HepG2 (cell line): ENCODE results near the gene FN1. TPM values are rescaled to one million over a fixed set of nuclear protein-coding genes. Genes with fewer than 3 reads are reported as not detected.
"Not testable (repeated sequence)": the region's sequence is repeated elsewhere in the genome, so short reads cannot be mapped to it uniquely, and the experiment has no call there.

Experiments used
- ATAC-seq: fragments of 200-7000 bp; cut with Tn5 transposase; 3 replicates; pipeline ENCODE4 v1.9.1; 2020; ENCODE audit warnings: mild to moderate bottlenecking, moderate library complexity
- BruUV-seq: library from RNA; stranded (reverse); fragments of 400-500 nt; replicated peaks from 2 replicates; lab custom pipeline; 2021; lab: Mats Ljungman, UMichigan
- CTCF ChIA-PET: fragments of 300-600 bp; formaldehyde crosslinking; extraction: SDS; loops from one replicate; lab custom pipeline; 2021; ENCODE audit warnings: low total read pairs, inconsistent platforms, low intra/inter-chr PET ratio; lab: Yijun Ruan, JAX
- POLR2A ChIA-PET: fragments of 350-600 bp; sonication (Branson Sonifier 250); formaldehyde crosslinking; loops from one replicate; lab custom pipeline; 2020; ENCODE audit warnings: antibody characterized with exemption, inconsistent platforms; lab: Yijun Ruan, JAX
- DNase-seq: peaks from one replicate; pipeline ENCODE4 v3.0.0-alpha.2; 2015; ENCODE audit warnings: low spot score
- FAIRE-seq: peaks from 3 replicates; lab custom pipeline; 2011; peaks lifted over from hg19 to GRCh38; lab: Jason Lieb, UNC
- H2AFZ ChIP-seq: one replicate; pipeline ENCODE4 v1.6.1; 2011; ENCODE audit warnings: low read length, inconsistent platforms
- H3K27ac ChIP-seq: fragments of 300-600 bp; 3 replicates; pipeline ENCODE4 v1.8.0; 2011; ENCODE audit warnings: mixed run types, mild to moderate bottlenecking, mixed read lengths, low read length, inconsistent platforms; ENCODE audit not compliant: insufficient read depth; ENCODE audit errors: extremely low read length
- H3K27me3 ChIP-seq, 2 experiments: fragments of 200-600 bp in 1 of 2; 2 replicates in 1 of 2; 3 replicates in 1 of 2; pipeline versions ENCODE4 v1.6.0 to v1.8.0; 2011; ENCODE audit warnings: low read length in 2 of 2, mild to moderate bottlenecking in 2 of 2, moderate library complexity in 2 of 2, inconsistent platforms in 1 of 2; ENCODE audit not compliant: insufficient read depth in 2 of 2, control insufficient read depth in 1 of 2
- H3K36me3 ChIP-seq, 2 experiments: fragments of 200-600 bp in 1 of 2; replicated peaks in 1 of 2; 2 replicates in 1 of 2; 3 replicates in 1 of 2; pipeline versions ENCODE4 v1.5.1 to v1.8.0; 2011; ENCODE audit warnings: low read length in 2 of 2, inconsistent platforms in 1 of 2; ENCODE audit not compliant: insufficient read depth in 2 of 2, control insufficient read depth in 1 of 2
- H3K4me1 ChIP-seq: 2 replicates; pipeline ENCODE4 v1.5.1; 2012; ENCODE audit warnings: low read length, inconsistent platforms; ENCODE audit not compliant: insufficient read depth
- H3K4me2 ChIP-seq: 2 replicates; pipeline ENCODE4 v1.6.0; 2011; ENCODE audit warnings: low read depth, low read length, inconsistent platforms
- H3K4me3 ChIP-seq, 3 experiments: fragments of 200-600 bp in 1 of 3; sonication (generic), shearing (Covaris generic) in 1 of 3; replicated peaks in 1 of 3; 2 replicates each; pipeline ENCODE4 v1.5.1; 2011 to 2016; ENCODE audit warnings: low read length in 3 of 3, inconsistent platforms in 2 of 3, low read depth in 2 of 3, mild to moderate bottlenecking in 2 of 3, control low read depth in 1 of 3, mixed read lengths in 1 of 3; ENCODE audit not compliant: insufficient read depth in 1 of 3
- H3K79me2 ChIP-seq: one replicate; pipeline ENCODE4 v1.6.1; 2011; ENCODE audit warnings: low read length, inconsistent platforms; ENCODE audit not compliant: insufficient read depth
- H3K9ac ChIP-seq: 2 replicates; pipeline ENCODE4 v1.6.0; 2011; ENCODE audit warnings: mild to moderate bottlenecking, low read depth, low read length, inconsistent platforms; ENCODE audit not compliant: insufficient read depth
- H3K9me3 ChIP-seq: 2 replicates; pipeline ENCODE4 v1.5.1; 2012; ENCODE audit warnings: mild to moderate bottlenecking, low read length
- H4K20me1 ChIP-seq: 2 replicates; pipeline ENCODE4 v1.6.0; 2011; ENCODE audit warnings: inconsistent platforms, mild to moderate bottlenecking, low read length, moderate library complexity; ENCODE audit not compliant: insufficient read depth
- AGO2 ChIP-seq: fragments of 200-400 bp; formaldehyde crosslinking; optimal IDR thresholded peaks from 2 replicates; pipeline ENCODE3; 2017; ENCODE audit warnings: mild to moderate bottlenecking, low read depth, low read length, moderate library complexity
- BORCS8-MEF2B ChIP-seq: sonication (generic); formaldehyde crosslinking; IDR thresholded peaks from 2 replicates; pipeline ENCODE4 v1.8.0; 2022; ENCODE audit warnings: mild to moderate bottlenecking, missing genetic modification reagents
- KDM5B ChIP-seq: sonication (generic); formaldehyde crosslinking; IDR thresholded peaks from 2 replicates; pipeline ENCODE4 v1.4.0; 2020; ENCODE audit warnings: missing genetic modification reagents, mild to moderate bottlenecking, borderline replicate concordance
- PAF1 ChIP-seq: IDR thresholded peaks from 2 replicates; pipeline ENCODE4 v1.6.1; 2016; ENCODE audit warnings: missing genetic modification reagents, missing compliant biosample characterization
- POLR2A ChIP-seq, 2 experiments: IDR thresholded peaks; 2 replicates each; pipeline ENCODE4 v1.6.1; 2011; ENCODE audit warnings: low read depth in 2 of 2, low read length in 2 of 2, mild to moderate bottlenecking in 1 of 2, moderate library complexity in 1 of 2; ENCODE audit not compliant: insufficient read depth in 1 of 2
- RBFOX2 ChIP-seq: fragments of 200-400 bp; formaldehyde crosslinking; IDR thresholded peaks from 2 replicates; pipeline ENCODE4 v1.6.1; 2017; ENCODE audit warnings: low read depth, mild to moderate bottlenecking, low read length
- SAP130 ChIP-seq: IDR thresholded peaks from 2 replicates; pipeline ENCODE4 v1.6.1; 2016; ENCODE audit warnings: low read depth
- THYN1 ChIP-seq: sonication (generic); formaldehyde crosslinking; IDR thresholded peaks from 2 replicates; pipeline ENCODE4 v1.8.1; 2023; ENCODE audit warnings: low read depth, mild to moderate bottlenecking, moderate library complexity, missing genetic modification reagents, borderline replicate concordance
- ZBTB21 ChIP-seq: sonication (generic); formaldehyde crosslinking; IDR thresholded peaks from 2 replicates; pipeline ENCODE4 v1.4.0; 2020; ENCODE audit warnings: missing genetic modification reagents
- ZC3H13 ChIP-seq: sonication (generic); formaldehyde crosslinking; IDR thresholded peaks from 2 replicates; pipeline ENCODE4 v1.8.1; 2023; ENCODE audit warnings: mild to moderate bottlenecking, missing genetic modification reagents, moderate library complexity
- ZNF121 ChIP-seq: sonication (generic); formaldehyde crosslinking; IDR thresholded peaks from 2 replicates; pipeline ENCODE4 v1.5.0; 2020; ENCODE audit warnings: mild to moderate bottlenecking, missing genetic modification reagents
- ZNF136 ChIP-seq: sonication (generic); formaldehyde crosslinking; IDR thresholded peaks from 2 replicates; pipeline ENCODE4 v1.8.1; 2022; ENCODE audit warnings: low read depth, mild to moderate bottlenecking, moderate library complexity, missing genetic modification reagents
- ZNF761 ChIP-seq: sonication (generic); formaldehyde crosslinking; conservative IDR thresholded peaks from 2 replicates; pipeline ENCODE4 v1.4.0; 2020; ENCODE audit warnings: mild to moderate bottlenecking, missing genetic modification reagents
- ZSCAN21 ChIP-seq: sonication (generic); formaldehyde crosslinking; IDR thresholded peaks from 2 replicates; pipeline ENCODE4 v1.8.0; 2022; ENCODE audit warnings: mild to moderate bottlenecking, missing genetic modification reagents, moderate library complexity, borderline replicate concordance
- WGBS: methylation state at CpG from one replicate; pipeline ENCODE4 v1.1.6; 2017; ENCODE audit warnings: low lambda C conversion rate; 5-methylcytosine and 5-hydroxymethylcytosine counted together
- in situ Hi-C: cut with HindIII; loops from 2 replicates; pipeline ENCODE4 v1.10.0; 2017; ENCODE audit warnings: low pct_unique_long_range_greater_than_20kb; ENCODE audit not compliant: extremely low pct_ligation_motif_present
- intact Hi-C: fragments of 100-400 bp; cut with micrococcal nuclease; formaldehyde crosslinking; loops from one replicate; pipeline ENCODE4 v1.10.0; 2022; ENCODE audit not compliant: unreplicated experiment
- polyA plus RNA-seq, 8 experiments: library from polyadenylated mRNA; depleted of rRNA in 3 of 8; stranded (reverse) in 7 of 8; unstranded in 1 of 8; fragments of >200 nt; fragmentation: Illumina TruSeq in 4 of 8; extraction: Trizol in 4 of 8; gene quantifications; 2 replicates each; pipeline versions ENCODE4 v1.2.1 to v1.2.3, GENCODE V29; 2011 to 2016; ENCODE audit warnings: low read depth in 4 of 8, missing spikeins in 1 of 8, mixed read lengths in 1 of 8; ENCODE audit not compliant: insufficient read depth in 1 of 8
- total RNA-seq, 5 experiments: library from RNA; depleted of rRNA; stranded (reverse); fragments of >200 nt; fragmentation: Illumina TruSeq; extraction: Trizol; gene quantifications; 2 replicates each; pipeline ENCODE4 v1.2.3, GENCODE V29; 2016; ENCODE audit warnings: low read depth in 1 of 5
- TF ChIP-seq, protein P1 (sequence below): sonication (generic); formaldehyde crosslinking; IDR thresholded peaks from 2 replicates; pipeline ENCODE4 v1.8.0; 2022; ENCODE audit warnings: mild to moderate bottlenecking, missing genetic modification reagents, borderline replicate concordance

FN1 gene
- total and polyA plus RNA-seq, 2 of the 13 experiments (the other 11 are each of a cell fraction or from before 2014, with no cell fraction given), result 1,847 to 6,471 TPM

DNA sequence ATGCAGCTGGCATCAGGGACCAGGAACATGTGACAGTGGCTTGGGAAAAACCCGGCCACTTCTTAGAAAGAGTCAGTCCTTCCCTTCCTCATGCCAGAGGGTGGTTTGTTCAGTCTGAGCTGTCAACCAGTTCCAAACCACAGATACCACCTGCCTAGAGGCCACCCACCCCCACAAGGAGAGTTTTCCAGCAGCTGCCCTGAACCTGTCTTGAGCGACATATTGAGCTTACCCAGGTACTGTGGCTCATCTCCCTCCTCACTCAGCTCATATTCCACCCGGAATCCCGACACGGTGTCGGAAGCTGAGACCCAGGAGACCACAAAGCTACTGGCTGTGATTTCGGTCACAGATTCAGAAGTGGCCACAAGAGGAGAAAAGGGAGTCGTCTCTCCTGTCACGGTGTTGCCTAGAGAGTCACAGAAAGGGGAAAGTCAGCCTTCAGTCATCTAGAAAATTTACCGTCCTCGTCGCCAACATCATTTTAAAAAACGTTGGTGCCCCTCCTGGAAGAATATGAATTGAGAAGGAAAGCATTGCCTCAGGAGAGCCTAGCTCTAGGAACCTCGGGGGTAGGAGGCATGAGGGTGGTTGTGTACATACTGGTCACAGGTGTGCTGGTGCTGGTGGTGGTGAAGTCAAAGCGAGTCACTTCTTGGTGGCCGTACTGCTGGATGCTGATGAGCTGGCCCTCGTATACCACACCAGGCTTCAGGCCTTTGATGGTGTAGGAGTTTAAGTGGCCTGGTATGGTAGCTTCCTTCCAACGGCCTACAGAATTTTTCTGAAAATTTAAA is 26.3 kb downstream of the FN1 start (continued):
- TF ChIP-seq ZC3H13 (0 out of 2 replicates have a peak, but pooled peaks have one; percentile 17), ZBTB21 (CRISPR knock-in tag) (no peak), KDM5B (CRISPR knock-in tag) (peak; percentile 47; the same call in 1 of the 2 replicates), ZSCAN21 (CRISPR knock-in tag) (peak; percentile 50; the same call in 1 of the 2 replicates), BORCS8-MEF2B (0 out of 2 replicates have a peak, but pooled peaks have one; percentile 63), SAP130 (CRISPR knock-in tag) (no peak), ZNF136 (CRISPR knock-in tag) (no peak), ZNF761 (CRISPR knock-in tag) (0 out of 2 replicates have a peak, but pooled peaks have one; percentile 39)
- TF ChIP-seq, protein P1, sequence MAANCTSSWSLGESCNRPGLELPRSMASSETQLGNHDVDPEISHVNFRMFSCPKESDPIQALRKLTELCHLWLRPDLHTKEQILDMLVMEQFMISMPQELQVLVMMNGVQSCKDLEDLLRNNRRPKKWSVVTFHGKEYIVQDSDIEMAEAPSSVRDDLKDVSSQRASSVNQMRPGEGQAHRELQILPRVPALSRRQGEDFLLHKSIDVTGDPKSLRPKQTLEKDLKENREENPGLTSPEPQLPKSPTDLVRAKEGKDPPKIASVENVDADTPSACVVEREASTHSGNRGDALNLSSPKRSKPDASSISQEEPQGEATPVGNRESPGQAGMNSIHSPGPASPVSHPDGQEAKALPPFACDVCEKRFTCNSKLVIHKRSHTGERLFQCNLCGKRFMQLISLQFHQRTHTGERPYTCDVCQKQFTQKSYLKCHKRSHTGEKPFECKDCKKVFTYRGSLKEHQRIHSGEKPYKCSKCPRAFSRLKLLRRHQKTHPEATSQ (CRISPR knock-in tag), result 0 out of 2 replicates have a peak, but pooled peaks have one; percentile 34

GRCh38 chr2:215408441-215408840 is 27.4 kb downstream of the FN1 start:
- FAIRE-seq, intact Hi-C loops, H3K79me2 ChIP-seq, H3K4me2 ChIP-seq, H3K9me3 ChIP-seq, H3K27me3 ChIP-seq, H4K20me1 ChIP-seq, DNase-seq, CTCF ChIA-PET, H3K9ac ChIP-seq, BruUV-seq, H3K4me3 ChIP-seq, H2AFZ ChIP-seq, ATAC-seq, H3K27ac ChIP-seq, in situ Hi-C loops: not testable (repeated sequence)
- Histone ChIP-seq H3K4me1 (peaks cover 61% of the 10 kb centered on the region), H3K36me3 (peaks cover 56 to 93% of the 10 kb centered on the region in 2 experiments)
- WGBS, result 97% methylated on average over 7 of the region's 7 CpGs
- TF ChIP-seq THYN1 (0 out of 2 replicates have a peak, but pooled peaks have one; percentile 44), RBFOX2 (peak; percentile 69), PAF1 (peak; percentile 56; the same call in 1 of the 2 replicates), AGO2 (peak; percentile 62), ZNF121 (CRISPR knock-in tag) (peak; percentile 57; the same call in 1 of the 2 replicates), POLR2A (IDR thresholded peaks at IDR 0.05; ENCODE audit: insufficient read depth in 1 of 2, low read depth in 2 of 2, low read length in 2 of 2) (peak in 1 of 2 experiments; percentile 62; a peak in 2 of 4 replicates)
- POLR2A ChIA-PET, result interaction anchor here (1.4 to 2.2 kb wide), 2 partner anchors 8 to 11 kb away, joined by 5 to 12 read pairs; no protein-coding TSS in a partner anchor
